Lower lobe of right lung (tissue), 2 donors: ENCODE data around the gene ATOX1. TPM values are rescaled to one million over a fixed set of nuclear protein-coding genes. Genes with fewer than 3 reads are reported as not detected.

Source experiments
- ATAC-seq, 2 donors: fragments of 200-7000 bp; cut with Tn5 transposase; one replicate each; pipeline ENCODE4 v1.9.1; 2020 to 2022; ENCODE audit warnings: mild to moderate bottlenecking in 2 of 2, moderate library complexity in 2 of 2
- DNase-seq: peaks from one replicate; pipeline ENCODE4 v3.0.0-alpha.2; 2020
- H3K27ac ChIP-seq: fragments of 200-600 bp; one replicate; pipeline ENCODE4 v1.8.0; 2022
- H3K27me3 ChIP-seq: fragments of 200-600 bp; one replicate; pipeline ENCODE4 v1.8.0; 2022; ENCODE audit warnings: low read depth
- H3K36me3 ChIP-seq: fragments of 200-600 bp; one replicate; pipeline ENCODE4 v1.8.0; 2022; ENCODE audit warnings: mild to moderate bottlenecking
- H3K4me1 ChIP-seq: fragments of 200-600 bp; one replicate; pipeline ENCODE4 v1.8.0; 2022
- H3K4me3 ChIP-seq: fragments of 200-600 bp; one replicate; pipeline ENCODE4 v1.8.0; 2022; ENCODE audit warnings: mild to moderate bottlenecking
- H3K9me3 ChIP-seq: fragments of 200-600 bp; one replicate; pipeline ENCODE4 v1.8.0; 2022
- CTCF ChIP-seq: fragments of 200-600 bp; IDR thresholded peaks from one replicate; pipeline ENCODE4 v1.8.0; 2022; ENCODE audit warnings: antibody characterized with exemption, mild to moderate bottlenecking
- intact Hi-C: fragments of 100-400 bp; cut with DNase I; formaldehyde crosslinking; loops from one replicate; pipeline ENCODE4 v1.11.0; 2022
- total RNA-seq: library from RNA; stranded (reverse); fragmentation: NEBNext Ultra II Directional; extraction: Animal tissue kit (Norgen Biotek cat#: 25700); gene quantifications from one replicate; pipeline ENCODE4 v1.2.1, GENCODE V29; 2021
- donor health status: DM: no; HTN: yes; CAD: no; lungs with severe emphysema.

ATOX1 gene
- total RNA-seq, 1 donor from 2014 or later, result 68.2 TPM

GRCh38 chr5:151717416-151717815 is 41.0 kb downstream of the ATOX1 start:
- Histone ChIP-seq H3K4me1 (peaks cover 44% of the 10 kb centered on the region), H3K9me3 (no peaks in the 10 kb centered on the region), H3K27me3 (no peaks in the 10 kb centered on the region), H3K36me3 (no peaks in the 10 kb centered on the region), H3K27ac (peak overlapping the region; percentile 22), H3K4me3 (no peak overlapping the region)
- no peak for TF ChIP-seq CTCF
- ATAC-seq (peak; percentile 63 to 73), DNase-seq (no peak)
- intact Hi-C loops, result no loop called here

GRCh38 chr5:151709109-151709735 is 49.2 kb downstream of the ATOX1 start:
- no peak for DNase-seq
- peaks cover 8% of the 10 kb centered on the region for H3K4me1 ChIP-seq
- ATAC-seq, result no peak
- intact Hi-C loops, result no loop called here
- no peak for TF ChIP-seq CTCF
- H3K27ac ChIP-seq, result no peak overlapping the region
- no peak overlapping the region for H3K4me3 ChIP-seq
- no peaks in the 10 kb centered on the region for H3K9me3 ChIP-seq
- no peaks in the 10 kb centered on the region for H3K27me3 ChIP-seq
- H3K36me3 ChIP-seq, result no peaks in the 10 kb centered on the region

- Histone ChIP-seq H3K27ac (peak overlapping the region; percentile 10), H3K4me3 (no peak overlapping the region), H3K4me1 (peaks cover 8% of the 10 kb centered on the region), H3K36me3 (no peaks in the 10 kb centered on the region), H3K27me3 (no peaks in the 10 kb centered on the region), H3K9me3 (no peaks in the 10 kb centered on the region)
- intact Hi-C loops, result no loop called here
- DNase-seq (no peak), ATAC-seq (no peak)
- TF ChIP-seq CTCF, result no peak
Measured at GRCh38 chr5:151708126-151708525, 50.3 kb downstream of the ATOX1 start.

GRCh38 chr5:151707567-151707966 is 50.9 kb downstream of the ATOX1 start:
- intact Hi-C loops, result no loop called here

GRCh38 chr5:151706906-151707305 is 51.5 kb downstream of the ATOX1 start:
- TF ChIP-seq CTCF, result no peak
- DNase-seq (no peak), ATAC-seq (no peak)
- Histone ChIP-seq H3K27ac (no peak overlapping the region), H3K4me1 (peaks cover 8% of the 10 kb centered on the region), H3K27me3 (no peaks in the 10 kb centered on the region), H3K9me3 (no peaks in the 10 kb centered on the region), H3K36me3 (no peaks in the 10 kb centered on the region), H3K4me3 (no peak overlapping the region)
- intact Hi-C loops, result no loop called here

More at GRCh38 chr5:151707567-151707966, 50.9 kb downstream of the ATOX1 start:
- ATAC-seq (peak in 1 of 2 donors; percentile 38), DNase-seq (no peak)
- TF ChIP-seq CTCF, result no peak
- no peaks in the 10 kb centered on the region for H3K36me3 ChIP-seq
- peak overlapping the region; percentile 10 for H3K27ac ChIP-seq
- H3K4me3 ChIP-seq, result no peak overlapping the region
- peaks cover 8% of the 10 kb centered on the region for H3K4me1 ChIP-seq
- H3K27me3 ChIP-seq, result no peaks in the 10 kb centered on the region
- no peaks in the 10 kb centered on the region for H3K9me3 ChIP-seq
